ENCODE measurements around the gene CEP85.
"Not testable (repeated sequence)": the region's sequence is repeated elsewhere in the genome, so short reads cannot be mapped to it uniquely, and the experiment has no call there.

The CEP85 gene

DNA sequence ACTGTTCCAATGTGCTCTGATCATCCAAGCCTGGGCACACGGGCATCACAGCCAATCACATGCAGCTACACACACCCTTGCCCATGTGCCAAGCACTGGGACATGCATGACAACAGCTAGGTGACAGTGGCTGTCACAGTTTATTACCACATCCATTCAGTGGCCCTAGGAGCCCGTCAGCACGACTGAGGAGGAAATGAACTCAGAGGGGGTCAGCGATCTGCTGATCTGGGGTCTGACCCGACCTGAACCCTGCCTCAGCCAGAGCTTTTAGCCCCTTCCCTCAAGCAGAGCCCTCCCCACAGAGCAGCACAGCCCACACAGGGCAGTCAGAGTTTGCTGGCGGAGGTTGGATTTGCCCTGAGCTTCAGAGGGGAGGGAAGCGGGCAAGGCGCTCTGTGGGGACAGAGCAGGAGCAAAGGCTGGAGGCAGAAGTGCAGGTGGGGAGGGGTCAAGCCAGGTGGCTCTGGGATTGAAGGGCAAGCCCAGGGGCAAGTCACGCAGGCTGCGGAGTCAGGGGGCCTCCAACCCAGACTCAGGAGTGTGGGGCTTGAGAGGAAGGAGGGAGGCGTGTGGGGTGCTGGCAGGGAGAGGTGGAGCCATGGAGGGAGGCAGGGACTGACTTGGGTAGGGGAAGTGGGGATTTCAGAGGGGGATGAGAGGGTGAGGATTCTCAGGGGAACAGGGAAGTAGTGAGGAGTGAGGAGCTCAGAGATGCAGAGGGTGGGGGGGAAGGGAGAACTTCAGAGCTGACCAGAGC is 56.3 kb downstream of the CEP85 start:
- DNase-seq (ENCODE audit: low spot score): no peak

DNA sequence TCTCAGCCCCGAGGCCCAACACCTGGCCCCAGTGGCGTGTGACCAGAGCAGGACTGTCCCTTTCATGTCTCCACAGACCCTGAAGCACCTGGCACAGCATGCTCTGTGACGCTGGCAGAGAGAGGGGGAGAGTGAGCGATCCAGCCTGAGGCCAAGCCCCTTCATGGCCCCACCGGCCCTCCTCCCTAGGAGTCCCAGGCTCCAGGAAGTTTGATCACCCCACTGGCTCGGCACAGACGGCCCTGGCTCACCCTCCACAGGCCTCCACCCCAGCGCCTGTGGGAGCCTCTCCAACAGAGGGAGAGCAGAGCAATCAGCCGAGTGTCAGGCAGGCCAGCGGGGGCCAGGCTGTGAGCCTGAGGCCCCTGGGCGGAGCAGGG is 56.9 kb downstream of the CEP85 start:
- DNase-seq (ENCODE audit: low spot score): no peak

GRCh38 chr1:26291433-26291832 is 57.4 kb downstream of the CEP85 start:
- no peak for DNase-seq (ENCODE audit: low spot score)

- no peak for DNase-seq (ENCODE audit: low spot score)
Observed at GRCh38 chr1:26291939-26292338, 57.9 kb downstream of the CEP85 start.

DNA sequence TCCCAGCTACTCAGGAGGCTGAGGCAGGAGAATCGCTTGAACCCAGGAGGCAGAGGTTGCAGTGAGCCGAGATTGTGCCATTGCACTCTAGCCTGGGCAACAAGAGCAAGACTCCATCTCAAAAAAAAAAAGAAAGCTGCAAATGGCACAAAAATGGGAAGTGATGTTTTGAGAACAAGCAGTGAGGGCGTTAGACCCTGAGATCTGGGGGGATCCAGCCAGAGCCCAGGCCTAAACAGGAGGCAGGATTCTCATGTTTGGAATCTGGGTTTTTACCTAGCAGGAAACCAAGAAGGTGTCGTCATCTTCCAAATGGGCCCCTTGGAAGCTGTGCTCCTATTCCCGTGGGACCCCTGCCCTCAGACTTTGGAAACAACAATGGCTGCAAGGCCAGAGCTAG is 58.7 kb downstream of the CEP85 start:
- DNase-seq (ENCODE audit: low spot score): not testable (repeated sequence)

DNA sequence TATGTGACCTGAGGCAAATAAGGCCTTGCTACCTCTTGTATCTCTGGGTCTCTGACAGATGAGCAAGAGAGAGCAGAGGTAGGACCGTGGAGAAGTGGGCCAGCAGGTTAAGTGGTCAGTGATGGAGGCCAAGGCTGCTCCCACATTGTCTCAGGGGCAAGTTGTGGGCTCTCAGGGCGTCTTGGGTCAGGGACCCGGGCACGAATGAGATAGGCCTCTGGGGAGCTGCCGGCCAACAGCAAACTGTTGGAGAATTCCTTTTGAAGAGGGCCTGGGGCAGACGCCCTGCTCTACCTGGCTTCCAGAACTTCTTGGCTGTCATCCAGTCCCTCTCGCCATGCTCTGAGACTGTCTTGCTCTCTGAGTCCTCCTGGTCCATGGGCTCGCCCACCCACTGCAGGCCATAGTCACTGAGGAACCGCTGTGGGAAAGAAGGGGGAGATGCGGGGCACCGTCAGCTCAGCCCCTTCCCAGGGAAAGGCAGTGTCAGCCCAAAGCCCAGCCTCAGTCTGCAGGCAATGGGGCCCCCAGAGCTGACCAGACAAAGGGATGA is 60.0 kb downstream of the CEP85 start:
- DNase-seq (ENCODE audit: low spot score): no peak

- no peak for DNase-seq (ENCODE audit: low spot score)
Observed at GRCh38 chr1:26295194-26296138, 61.5 kb downstream of the CEP85 start.

- DNase-seq (ENCODE audit: low spot score): no peak
Observed at GRCh38 chr1:26296340-26297056, 62.5 kb downstream of the CEP85 start.

DNA sequence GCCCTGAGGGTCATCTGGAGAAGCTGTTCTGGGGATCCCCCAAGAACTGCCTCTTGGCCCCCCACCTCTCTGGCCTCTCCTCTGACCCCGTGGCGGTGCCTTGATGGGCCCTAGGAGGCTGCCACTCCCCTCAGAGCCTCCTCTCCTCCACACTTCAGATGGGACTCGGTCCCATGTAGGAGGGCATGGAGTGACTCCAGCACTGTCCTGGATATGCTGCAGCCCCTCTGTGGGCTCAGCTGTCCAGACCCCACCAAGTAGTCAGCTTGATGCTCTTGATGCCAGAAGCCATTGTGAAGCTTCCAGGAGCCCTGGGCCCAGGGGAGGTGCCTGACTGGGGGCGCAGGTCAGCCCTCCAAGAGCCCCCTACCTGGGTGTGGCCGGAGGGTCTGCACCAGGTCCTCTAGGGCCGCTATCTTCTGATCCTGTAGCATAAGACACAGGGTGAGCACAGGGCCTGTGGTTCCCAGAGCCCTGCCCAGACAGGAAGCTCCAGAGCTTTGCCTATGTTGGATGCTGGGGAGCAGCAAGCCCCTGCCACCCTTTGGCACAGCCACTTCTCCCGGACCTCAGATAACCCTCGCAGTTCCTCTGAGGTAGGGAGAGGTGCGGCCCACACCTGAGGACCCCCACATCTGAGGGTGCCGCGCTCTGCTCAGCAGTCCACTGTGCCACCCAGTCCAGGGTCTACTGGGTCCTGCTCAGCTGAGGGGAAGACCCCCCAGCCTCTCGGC is 63.2 kb downstream of the CEP85 start:
- DNase-seq (ENCODE audit: low spot score): no peak

DNA sequence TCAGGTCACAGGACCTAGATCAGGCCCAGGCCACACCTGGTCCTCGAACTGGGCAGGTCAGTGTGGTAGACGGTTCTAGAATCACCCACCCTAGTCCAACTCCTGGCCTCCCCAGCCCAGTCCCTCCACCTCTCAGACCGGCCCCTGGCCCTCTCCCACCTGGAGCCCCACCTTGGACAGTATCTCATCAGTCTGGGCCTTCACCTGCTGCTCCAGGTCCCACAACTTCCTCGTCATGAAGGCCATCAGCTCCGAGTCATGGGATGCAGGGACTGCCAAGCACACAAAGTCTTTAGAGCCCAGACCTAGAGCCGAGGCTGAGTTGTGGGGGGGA is 63.8 kb downstream of the CEP85 start:
- no peak for DNase-seq (ENCODE audit: low spot score)

GRCh38 chr1:26300578-26301275 is 66.7 kb downstream of the CEP85 start:
- DNase-seq (ENCODE audit: low spot score): no peak

DNA sequence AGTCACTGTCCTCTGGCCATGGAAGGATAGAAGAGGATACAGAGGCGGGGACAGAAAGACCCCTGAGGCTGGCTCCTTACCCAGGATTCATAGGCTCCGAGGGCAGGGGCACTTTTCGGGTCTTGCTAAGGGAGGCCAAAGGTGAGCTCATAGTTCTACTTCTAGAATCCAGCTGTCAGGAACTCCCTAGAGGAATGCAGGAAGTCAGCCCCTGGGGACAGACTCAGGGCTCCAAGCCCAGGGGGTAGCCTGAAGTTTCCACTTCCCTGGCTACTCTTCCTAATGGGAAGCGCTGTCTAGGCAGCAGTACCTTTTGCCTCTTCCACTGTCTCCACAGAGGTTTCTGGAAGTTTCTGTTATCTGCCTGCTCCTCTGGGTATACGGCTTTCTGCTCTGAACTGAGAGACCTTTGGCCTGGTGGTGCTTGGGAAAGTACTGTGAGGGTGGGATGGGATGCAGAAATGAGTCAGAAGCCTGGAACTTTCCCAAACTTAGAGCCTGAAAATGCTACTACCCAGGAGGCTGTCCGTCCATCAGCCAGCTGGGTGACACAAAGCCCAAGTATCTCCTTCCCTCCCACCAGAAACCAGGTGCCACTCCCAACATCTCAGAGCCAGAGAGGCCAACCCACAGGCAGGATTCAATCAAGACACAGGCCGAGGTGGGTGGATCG is 68.9 kb downstream of the CEP85 start:
- DNase-seq (ENCODE audit: low spot score): no peak

DNA sequence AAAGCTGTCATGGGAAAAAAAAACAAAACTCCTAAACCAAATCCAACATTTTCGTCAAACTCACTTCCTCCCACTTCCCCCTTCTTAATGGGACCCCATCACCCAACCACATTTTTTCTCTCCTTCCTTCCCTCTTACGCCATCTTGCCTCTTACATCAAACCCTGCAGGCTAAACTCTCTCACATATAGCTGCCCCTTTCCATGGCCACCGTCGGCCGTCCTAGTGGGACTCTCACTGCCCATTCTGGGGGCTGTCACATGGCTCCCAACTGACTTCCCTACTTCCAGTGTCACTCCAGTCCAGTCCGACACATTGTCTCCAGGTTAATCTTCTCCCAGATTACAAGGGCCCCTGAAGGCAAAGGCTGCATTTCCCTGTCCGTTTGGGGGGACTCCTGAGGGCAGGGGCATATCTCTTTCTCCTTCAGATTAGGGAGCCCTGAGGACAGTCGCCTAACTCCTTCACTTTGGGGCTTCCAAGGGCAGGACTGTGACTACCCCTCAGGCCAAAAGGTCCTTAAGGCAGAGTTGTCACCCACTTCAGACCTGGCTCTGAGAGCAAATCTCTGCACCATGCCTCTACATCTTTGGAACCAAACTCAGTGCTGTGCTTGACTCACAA is 71.8 kb downstream of the CEP85 start:
- no peak for DNase-seq (ENCODE audit: low spot score)

DNA sequence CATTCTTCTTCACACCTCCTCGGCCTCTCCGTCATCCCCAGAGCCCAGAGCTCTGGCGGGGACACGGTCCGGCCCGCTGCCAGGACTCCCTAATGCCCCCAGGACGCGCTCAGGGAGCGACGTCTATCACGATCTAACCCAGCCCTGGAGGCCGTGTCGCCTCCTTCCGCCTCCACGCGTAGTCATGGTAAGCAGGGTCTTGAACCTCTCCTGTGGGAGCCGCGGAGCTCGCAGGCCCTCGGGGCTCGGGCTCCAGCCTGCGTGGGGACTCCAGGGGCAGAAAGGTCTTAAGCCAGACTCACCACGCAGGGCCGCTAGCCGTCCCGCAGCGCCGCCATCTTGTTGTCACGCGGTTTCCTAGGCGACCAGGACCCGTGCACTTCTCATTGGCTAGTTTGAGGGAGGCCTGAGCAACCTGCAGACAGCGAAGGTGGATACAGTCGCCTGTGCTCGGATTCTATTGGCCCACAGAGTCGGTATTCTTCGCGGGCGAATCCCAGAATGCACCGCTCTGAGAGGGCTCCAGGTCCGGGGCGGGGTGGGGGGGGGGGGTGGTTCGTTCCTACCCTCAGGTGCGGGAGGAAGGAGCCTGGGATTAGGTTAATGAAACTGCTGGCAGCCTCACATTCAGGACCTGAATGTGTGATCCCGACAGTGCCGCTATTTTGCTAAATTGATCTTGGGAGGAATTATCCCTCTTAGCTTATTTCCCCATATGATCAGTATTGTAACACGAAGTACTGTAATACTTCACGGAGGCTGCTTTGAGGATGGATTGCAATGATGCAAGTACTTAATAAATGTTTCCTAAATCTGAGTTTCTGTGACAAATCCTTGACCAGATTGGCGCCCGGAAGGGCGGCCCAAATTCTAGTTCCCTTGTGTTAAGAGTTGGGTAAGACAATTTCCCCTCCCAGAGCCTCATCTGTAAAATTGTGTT is 72.6 kb downstream of the CEP85 start, which contains the start of gene UBXN11:
Gene UBXN11, minus strand, starts transcription at position 347 of the 940 bp plus-strand sequence. CDS start 3,753 bp downstream, outside the sequence.
- DNase-seq (ENCODE audit: low spot score): peak; percentile 97

- no peak for DNase-seq (ENCODE audit: low spot score)
Observed at GRCh38 chr1:26307363-26307781, 73.4 kb downstream of the CEP85 start.

GRCh38 chr1:26307966-26308899 is 74.2 kb downstream of the CEP85 start:
- DNase-seq (ENCODE audit: low spot score): not testable (repeated sequence)

DNA sequence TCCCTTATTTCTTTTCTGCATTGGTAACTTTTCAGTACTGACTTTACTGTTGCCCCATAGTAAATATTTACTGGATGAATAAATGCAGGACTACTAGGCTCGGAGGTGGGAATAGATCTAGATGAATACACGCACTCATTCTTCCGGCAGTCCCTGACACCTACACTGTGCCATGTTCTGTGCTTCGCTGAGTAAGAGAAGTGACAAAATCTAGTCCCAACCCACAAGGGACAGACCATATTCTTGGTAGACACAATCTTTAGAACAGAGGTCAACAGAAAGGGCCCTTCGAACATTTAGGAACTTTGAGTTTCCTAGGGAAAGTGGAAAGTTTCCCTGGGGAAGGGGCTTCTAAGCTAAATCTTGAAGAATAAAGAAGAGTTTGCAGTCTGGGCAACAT is 80.5 kb downstream of the CEP85 start:
- no peak for DNase-seq (ENCODE audit: low spot score)
